Prostate gland (tissue), 2 donors: ENCODE results near the gene CPA5. TPM values are rescaled to one million over a fixed set of nuclear protein-coding genes. Genes with fewer than 3 reads are reported as not detected.

Experiments
- DNase-seq: peaks from one replicate; pipeline ENCODE4 v3.0.0-alpha.2; 2019; ENCODE audit warnings: low spot score
- H3K27ac ChIP-seq, 2 donors: fragments of 200-600 bp; sonication (generic); 2 replicates each; pipeline ENCODE4 v1.5.1; 2017 to 2019
- H3K27me3 ChIP-seq: fragments of 200-600 bp; sonication (generic); replicated peaks from 2 replicates; pipeline ENCODE4 v1.5.1; 2019; ENCODE audit not compliant: insufficient read depth
- H3K36me3 ChIP-seq, 2 donors: fragments of 200-600 bp; sonication (generic); 1 replicate in 1 of 2; 2 replicates in 1 of 2; pipeline versions ENCODE4 v1.5.1 to v1.8.1; 2017 to 2019
- H3K4me1 ChIP-seq: fragments of 200-600 bp; sonication (generic); replicated peaks from 2 replicates; pipeline ENCODE4 v1.5.1; 2019
- H3K4me3 ChIP-seq, 2 donors: fragments of 200-600 bp; sonication (generic); 2 replicates each; pipeline ENCODE4 v1.5.1; 2017 to 2019
- H3K9me3 ChIP-seq: fragments of 200-600 bp; sonication (generic); 2 replicates; pipeline ENCODE4 v1.5.1; 2017
- CTCF ChIP-seq, 4 experiments: fragments of 200-600 bp in 2 of 4; fragments of 450-650 bp in 2 of 4; sonication (generic) in 2 of 4; IDR thresholded peaks; 1 replicate in 3 of 4; 2 replicates in 1 of 4; pipeline ENCODE4 v1.5.1; 2016 to 2019; ENCODE audit warnings: antibody characterized with exemption in 4 of 4, mild to moderate bottlenecking in 2 of 4, moderate library complexity in 2 of 4
- POLR2A ChIP-seq: fragments of 450-650 bp; IDR thresholded peaks from one replicate; pipeline ENCODE4 v1.6.1; 2016; ENCODE audit warnings: antibody characterized with exemption, mild to moderate bottlenecking
- POLR2AphosphoS5 ChIP-seq: sonication (generic); formaldehyde crosslinking; IDR thresholded peaks from one replicate; pipeline ENCODE4 v1.6.1; 2017; ENCODE audit warnings: antibody characterized with exemption
- WGBS: methylation state at CpG from one replicate; pipeline ENCODE4 v1.1.5; 2018; 5-methylcytosine and 5-hydroxymethylcytosine counted together
- intact Hi-C: fragments of 100-400 bp; cut with DNase I; formaldehyde crosslinking; loops from one replicate; pipeline ENCODE4 v1.14.2; 2022
- total RNA-seq, 2 donors: library from RNA; depleted of rRNA; stranded (reverse); fragments of >200 nt; gene quantifications; one replicate each; pipeline ENCODE4 v1.1.0, GENCODE V29; 2016

CPA5 gene
- total RNA-seq, 2 donors from 2014 or later = 1.5 TPM; not detected in 1

- DNase-seq = no peak
- H3K9me3 ChIP-seq = no peaks in the 10 kb centered on the region
- H3K27ac ChIP-seq = no peak overlapping the region
- intact Hi-C loops = no loop called here
- no peak overlapping the region for H3K4me3 ChIP-seq
- 97% methylated on average over 15 of the region's 18 CpGs for WGBS
- H3K4me1 ChIP-seq = no peaks in the 10 kb centered on the region
- no peak for TF ChIP-seq CTCF (IDR thresholded peaks at IDR 0.05)
- no peak for TF ChIP-seq POLR2A
- TF ChIP-seq POLR2AphosphoS5 = no peak
- no peaks in the 10 kb centered on the region for H3K36me3 ChIP-seq
- H3K27me3 ChIP-seq = no peaks in the 10 kb centered on the region
Observed at GRCh38 chr7:130383187-130383980, 38.8 kb downstream of the CPA5 start.

DNA sequence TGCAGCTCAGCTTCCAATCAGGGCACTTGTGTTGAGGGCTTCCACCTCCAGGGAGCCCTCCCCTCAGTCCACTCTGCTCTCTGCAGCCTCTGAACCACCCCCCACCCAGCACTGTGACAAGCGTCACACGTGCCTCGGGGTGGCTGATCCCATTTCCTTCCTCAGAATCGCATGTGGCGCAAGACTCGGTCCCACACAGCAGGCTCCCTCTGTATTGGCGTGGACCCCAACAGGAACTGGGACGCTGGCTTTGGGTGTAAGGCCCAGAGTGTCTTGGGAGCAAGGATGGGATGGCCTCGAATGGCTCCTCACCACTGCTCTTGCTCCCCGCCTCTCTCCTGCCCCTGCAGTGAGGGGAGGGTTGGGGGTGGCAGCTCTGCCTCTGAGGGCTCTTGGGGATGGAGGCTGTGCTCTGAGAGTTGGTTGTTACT, 39.8 kb downstream of the CPA5 start:
- H3K4me1 ChIP-seq = no peaks in the 10 kb centered on the region
- TF ChIP-seq POLR2A (no peak), CTCF (IDR thresholded peaks at IDR 0.05) (no peak), POLR2AphosphoS5 (no peak)
- H3K27ac ChIP-seq = no peak overlapping the region
- no peak for DNase-seq
- H3K4me3 ChIP-seq = no peak overlapping the region
- H3K36me3 ChIP-seq = no peaks in the 10 kb centered on the region
- H3K9me3 ChIP-seq = no peaks in the 10 kb centered on the region
- no peaks in the 10 kb centered on the region for H3K27me3 ChIP-seq
- intact Hi-C loops = no loop called here
- WGBS = 83% methylated on average over 10 of the region's 10 CpGs

DNA sequence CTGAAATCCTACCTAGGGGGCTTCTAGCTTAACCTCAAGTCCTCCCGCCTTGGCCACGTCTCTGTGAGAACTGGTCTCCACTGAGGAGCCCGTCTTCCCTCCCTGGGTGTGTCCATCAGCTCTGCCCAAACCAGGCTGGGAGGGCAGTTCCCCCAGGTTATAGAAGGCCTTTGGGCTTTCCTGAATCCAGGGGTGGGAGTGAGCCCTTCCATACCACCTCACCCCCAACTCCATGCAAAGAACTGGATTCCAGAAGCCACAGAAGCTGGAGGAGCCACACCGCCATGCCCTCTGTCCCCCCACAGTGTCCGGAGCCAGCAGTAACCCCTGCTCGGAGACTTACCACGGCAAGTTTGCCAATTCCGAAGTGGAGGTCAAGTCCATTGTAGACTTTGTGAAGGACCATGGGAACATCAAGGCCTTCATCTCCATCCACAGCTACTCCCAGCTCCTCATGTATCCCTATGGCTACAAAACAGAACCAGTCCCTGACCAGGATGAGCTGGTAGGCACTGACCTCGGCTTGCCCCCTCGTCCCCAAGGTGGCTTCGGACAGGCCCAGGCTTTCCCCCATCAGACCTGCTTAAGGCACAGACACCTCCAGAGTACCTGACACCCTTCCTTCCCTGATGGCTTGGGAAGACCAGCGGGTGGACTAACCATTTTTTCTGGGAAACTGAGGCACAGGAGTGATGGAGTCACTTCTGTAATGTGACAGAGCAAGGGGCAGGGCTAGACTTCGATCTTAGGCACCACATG, 40.4 kb downstream of the CPA5 start:
- WGBS = 91% methylated on average over 13 of the region's 13 CpGs
- Histone ChIP-seq H3K4me3 (no peak overlapping the region), H3K9me3 (no peaks in the 10 kb centered on the region), H3K36me3 (no peaks in the 10 kb centered on the region), H3K27ac (no peak overlapping the region), H3K4me1 (no peaks in the 10 kb centered on the region), H3K27me3 (no peaks in the 10 kb centered on the region)
- TF ChIP-seq CTCF (IDR thresholded peaks at IDR 0.05) (no peak), POLR2AphosphoS5 (no peak), POLR2A (no peak)
- intact Hi-C loops = no loop called here
- no peak for DNase-seq

- Histone ChIP-seq H3K27ac (no peak overlapping the region), H3K9me3 (no peaks in the 10 kb centered on the region), H3K27me3 (no peaks in the 10 kb centered on the region), H3K4me3 (no peak overlapping the region), H3K4me1 (no peaks in the 10 kb centered on the region), H3K36me3 (no peaks in the 10 kb centered on the region)
- 97% methylated on average over 6 of the region's 6 CpGs for WGBS
- intact Hi-C loops = no loop called here
- no peak for TF ChIP-seq POLR2AphosphoS5
- no peak for TF ChIP-seq CTCF (IDR thresholded peaks at IDR 0.05)
- no peak for TF ChIP-seq POLR2A
- no peak for DNase-seq
Observed at GRCh38 chr7:130385600-130386066, 41.0 kb downstream of the CPA5 start.
